ENCODE results near the gene KIF13A.
"Not testable (repeated sequence)": the region's sequence is repeated elsewhere in the genome, so short reads cannot be mapped to it uniquely, and the experiment has no call there.

The KIF13A gene

DNA sequence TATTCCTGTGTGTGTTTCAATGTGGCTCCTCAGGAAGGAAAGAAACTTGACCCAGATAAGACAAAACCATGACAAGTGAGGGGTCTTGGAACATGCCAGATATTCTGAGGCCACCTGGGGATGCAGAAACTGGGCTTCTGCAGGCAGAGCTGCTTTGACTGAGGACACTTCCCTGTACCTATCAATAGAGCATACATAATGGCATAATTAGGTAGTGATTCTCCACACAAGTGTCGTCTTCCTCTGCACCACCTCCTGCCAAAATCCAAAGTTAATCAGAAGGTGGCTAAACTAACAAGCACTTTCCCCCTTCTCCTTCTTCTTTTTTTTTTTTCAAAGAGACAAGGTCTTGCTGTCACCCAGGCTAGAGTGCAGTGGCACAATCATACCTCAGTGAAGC is 97.1 kb downstream of the KIF13A start:
- no peak for DNase-seq (ENCODE audit: low read depth)
- H3K4me3 ChIP-seq (ENCODE audit: low read length) = no peak overlapping the region
- TF ChIP-seq, protein P1, sequence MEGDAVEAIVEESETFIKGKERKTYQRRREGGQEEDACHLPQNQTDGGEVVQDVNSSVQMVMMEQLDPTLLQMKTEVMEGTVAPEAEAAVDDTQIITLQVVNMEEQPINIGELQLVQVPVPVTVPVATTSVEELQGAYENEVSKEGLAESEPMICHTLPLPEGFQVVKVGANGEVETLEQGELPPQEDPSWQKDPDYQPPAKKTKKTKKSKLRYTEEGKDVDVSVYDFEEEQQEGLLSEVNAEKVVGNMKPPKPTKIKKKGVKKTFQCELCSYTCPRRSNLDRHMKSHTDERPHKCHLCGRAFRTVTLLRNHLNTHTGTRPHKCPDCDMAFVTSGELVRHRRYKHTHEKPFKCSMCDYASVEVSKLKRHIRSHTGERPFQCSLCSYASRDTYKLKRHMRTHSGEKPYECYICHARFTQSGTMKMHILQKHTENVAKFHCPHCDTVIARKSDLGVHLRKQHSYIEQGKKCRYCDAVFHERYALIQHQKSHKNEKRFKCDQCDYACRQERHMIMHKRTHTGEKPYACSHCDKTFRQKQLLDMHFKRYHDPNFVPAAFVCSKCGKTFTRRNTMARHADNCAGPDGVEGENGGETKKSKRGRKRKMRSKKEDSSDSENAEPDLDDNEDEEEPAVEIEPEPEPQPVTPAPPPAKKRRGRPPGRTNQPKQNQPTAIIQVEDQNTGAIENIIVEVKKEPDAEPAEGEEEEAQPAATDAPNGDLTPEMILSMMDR (conservative IDR thresholded peaks at IDR 0.05; ENCODE audit: low read depth, low read length) = no peak

DNA sequence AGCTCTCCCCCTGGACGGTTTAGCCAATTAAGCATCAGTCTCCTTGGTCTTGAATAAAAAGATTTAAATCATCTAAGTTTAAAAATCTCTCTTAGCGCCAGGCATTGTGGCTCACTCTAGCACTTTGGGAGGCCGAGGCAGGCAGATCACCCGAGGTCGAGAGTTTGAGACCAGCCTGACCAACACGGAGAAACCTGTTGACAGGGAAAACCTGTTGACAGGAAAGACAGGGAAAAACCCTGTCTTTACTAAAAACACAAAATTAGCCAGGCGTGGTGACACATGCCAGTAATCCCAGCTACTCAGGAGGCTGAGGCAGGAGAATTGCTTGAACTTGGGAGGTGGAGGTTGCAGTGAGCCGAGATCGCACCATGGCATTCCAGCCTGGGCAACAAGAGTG is 97.7 kb downstream of the KIF13A start:
- not testable (repeated sequence) for DNase-seq (ENCODE audit: low read depth)

DNA sequence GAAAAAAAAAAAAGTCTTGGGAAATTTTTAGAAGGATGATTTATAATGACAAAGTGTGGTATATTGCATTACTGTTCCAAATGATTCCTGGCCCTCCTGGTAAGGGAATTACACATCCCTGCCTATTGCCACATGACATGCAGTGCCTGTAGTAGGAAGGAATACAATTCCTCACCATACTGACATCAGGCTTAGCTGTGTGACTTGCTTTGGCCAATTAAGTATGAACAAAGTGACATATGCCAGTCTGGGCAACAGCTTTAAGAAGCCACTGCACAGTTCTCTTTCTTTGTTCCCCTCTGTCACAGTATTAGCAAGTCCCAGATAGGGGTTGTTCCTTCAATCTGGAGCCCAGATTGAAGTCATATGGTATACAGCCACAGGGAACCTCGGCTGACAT is 100.5 kb downstream of the KIF13A start:
- DNase-seq (ENCODE audit: low read depth) = no peak
- TF ChIP-seq, protein P1 (conservative IDR thresholded peaks at IDR 0.05; ENCODE audit: low read depth, low read length) = no peak
- H3K4me3 ChIP-seq (ENCODE audit: low read length) = no peak overlapping the region

More for the DNA sequence above, 97.7 kb downstream of the KIF13A start:
- H3K4me3 ChIP-seq (ENCODE audit: low read length) = not testable (repeated sequence)

DNA sequence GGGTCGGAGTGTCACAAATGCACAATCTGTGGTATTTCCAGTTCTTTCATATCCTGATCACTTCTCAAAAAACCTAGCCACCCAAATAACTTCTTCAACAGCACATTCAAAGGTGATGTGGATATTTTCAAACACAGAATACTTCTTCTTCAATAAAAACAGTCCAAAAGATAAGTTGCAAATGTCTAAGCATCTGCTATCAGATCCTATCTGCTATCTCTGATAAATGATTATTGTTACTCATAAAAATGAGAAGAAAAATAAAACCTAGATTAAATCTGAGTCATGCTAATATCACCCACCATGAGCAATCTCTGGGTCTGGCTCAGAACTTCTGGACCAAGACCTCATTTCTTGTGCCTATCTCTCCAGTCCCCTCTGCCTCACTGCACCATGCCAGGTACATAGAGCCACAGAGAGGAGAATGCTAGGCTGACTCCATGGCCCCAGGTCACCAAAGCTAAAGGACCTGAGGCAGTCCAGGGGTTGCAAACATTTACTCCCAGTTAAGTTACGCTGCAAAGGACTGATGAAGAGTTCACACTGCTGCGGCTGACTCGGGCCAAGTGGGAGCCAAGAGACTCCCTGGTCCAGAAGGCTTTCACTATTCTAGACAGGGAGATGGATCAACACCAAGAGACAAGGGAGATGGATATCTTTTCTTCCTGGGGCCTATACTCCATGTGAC is 101.4 kb downstream of the KIF13A start:
- no peak overlapping the region for H3K4me3 ChIP-seq (ENCODE audit: low read length)
- TF ChIP-seq, protein P1 (conservative IDR thresholded peaks at IDR 0.05; ENCODE audit: low read depth, low read length) = no peak
- no peak for DNase-seq (ENCODE audit: low read depth)

DNA sequence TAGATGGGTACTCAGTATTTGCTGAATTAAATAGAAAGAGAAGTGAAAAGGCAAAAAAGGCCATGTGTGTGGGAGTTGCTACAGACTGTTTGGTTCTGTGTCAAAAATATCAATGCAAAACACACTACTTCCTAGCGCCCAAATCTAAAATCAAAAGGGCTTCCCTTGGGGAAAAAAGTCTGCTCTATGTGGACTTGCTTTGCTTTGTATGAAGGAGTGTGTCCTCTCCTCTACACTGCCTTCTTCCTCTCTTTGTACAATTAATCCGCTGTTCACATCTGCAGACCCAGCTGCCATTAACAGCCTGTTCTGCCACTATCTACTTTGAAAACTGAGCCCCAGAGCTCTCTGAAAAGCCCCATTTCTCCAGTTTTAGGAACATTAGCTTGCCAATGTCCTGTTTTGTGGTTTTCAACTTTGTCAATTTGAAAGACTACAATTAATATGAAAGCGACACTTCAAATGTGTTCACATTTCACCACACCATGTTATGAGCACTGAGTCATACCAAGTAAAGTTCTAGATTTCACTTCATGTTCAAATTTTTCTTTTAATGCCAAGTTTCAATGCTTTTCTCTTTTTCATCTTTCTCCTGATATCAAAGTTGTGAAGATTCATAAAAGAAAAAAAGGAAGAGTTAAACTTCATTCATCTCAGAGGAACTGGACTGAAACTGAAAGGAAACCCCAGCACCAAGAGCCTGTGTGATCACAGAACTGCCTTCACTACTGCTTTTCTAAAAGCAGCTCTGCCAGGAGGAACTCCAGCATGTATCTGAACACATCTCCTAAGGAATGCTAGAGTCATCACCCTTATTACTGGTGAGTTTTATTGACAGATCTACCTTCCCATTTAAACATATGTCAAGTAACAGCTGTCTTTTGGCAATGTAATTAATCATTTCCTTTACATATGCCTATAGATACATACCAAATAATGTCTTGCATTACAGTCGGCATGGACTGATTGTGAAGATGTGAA is 102.6 kb downstream of the KIF13A start:
- H3K4me3 ChIP-seq (ENCODE audit: low read length) = no peak overlapping the region
- TF ChIP-seq, protein P1 (conservative IDR thresholded peaks at IDR 0.05; ENCODE audit: low read depth, low read length) = no peak
- DNase-seq (ENCODE audit: low read depth) = no peak

DNA sequence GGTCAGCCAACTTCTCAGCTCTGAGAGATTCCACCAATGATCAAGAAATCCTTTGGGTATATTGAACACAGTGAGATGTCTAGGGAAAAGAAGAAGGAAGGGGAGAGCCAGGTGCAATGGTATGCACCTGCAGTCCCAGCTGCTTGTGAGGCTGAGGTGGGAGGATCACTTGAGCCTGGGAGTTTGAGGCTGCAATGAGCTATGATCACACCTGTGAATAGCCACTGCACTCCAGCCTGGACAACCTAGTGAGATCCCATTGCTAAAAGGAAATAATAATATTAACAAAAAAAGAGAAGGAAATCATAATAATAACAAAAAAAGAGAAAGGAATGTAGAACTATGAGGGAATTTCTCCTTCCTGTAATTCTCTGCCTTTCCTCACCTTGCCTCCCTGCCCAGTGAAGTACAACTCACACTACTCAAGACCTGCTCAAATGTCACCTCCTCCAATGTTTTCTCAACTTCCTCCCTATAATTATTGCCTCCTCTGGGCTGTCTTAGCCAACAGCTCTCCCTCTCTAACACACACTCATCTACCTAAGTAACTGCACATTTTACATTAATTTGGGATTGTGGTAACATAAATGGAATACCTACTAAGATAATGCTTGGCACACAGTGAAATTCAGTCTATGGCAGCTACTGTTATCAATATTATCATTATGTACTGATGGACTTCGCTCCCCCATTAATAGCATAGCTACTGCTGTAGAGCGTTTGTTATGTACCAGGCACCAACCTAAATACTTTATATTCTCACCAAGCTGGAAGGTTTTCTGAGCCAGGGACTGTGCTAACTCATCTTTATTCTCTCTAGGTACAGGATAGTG is 103.6 kb downstream of the KIF13A start:
- no peak overlapping the region for H3K4me3 ChIP-seq (ENCODE audit: low read length)

More for the DNA sequence above, 103.6 kb downstream of the KIF13A start:
- DNase-seq (ENCODE audit: low read depth) = no peak
- TF ChIP-seq, protein P1 (conservative IDR thresholded peaks at IDR 0.05; ENCODE audit: low read depth, low read length) = no peak
